HG02642 (cell line): ENCODE data around the gene SLC38A10.
"Not testable (repeated sequence)": the region's sequence is repeated elsewhere in the genome, so short reads cannot be mapped to it uniquely, and the experiment has no call there.

Experiments used
- ATAC-seq: cut with Tn5 transposase; IDR thresholded peaks from one replicate; pipeline ENCODE4 v1.9.1; 2021; ENCODE audit warnings: mild to moderate bottlenecking; ENCODE audit not compliant: unreplicated experiment, poor library complexity

Gene SLC38A10

DNA sequence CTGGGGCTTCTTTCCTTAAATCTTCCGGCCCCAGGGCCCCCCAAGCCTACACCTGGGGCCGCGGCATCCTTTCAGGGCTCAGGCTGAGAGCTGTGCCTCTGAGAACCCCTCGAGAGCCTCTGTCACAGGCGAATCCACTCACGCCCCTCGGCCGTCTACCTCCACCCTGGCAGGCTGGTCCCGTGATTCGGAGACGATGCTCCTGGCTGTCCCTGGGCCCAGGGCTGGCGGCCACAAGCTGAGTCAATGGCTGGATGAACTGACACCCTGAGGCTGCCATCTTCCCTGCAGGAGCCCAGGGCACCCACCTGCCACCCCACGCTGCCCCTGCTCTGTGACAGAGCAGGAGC, 60.6 kb downstream of the SLC38A10 start:
- no peak for ATAC-seq

GRCh38 chr17:81233811-81234505, 61.1 kb downstream of the SLC38A10 start:
- no peak for ATAC-seq

DNA sequence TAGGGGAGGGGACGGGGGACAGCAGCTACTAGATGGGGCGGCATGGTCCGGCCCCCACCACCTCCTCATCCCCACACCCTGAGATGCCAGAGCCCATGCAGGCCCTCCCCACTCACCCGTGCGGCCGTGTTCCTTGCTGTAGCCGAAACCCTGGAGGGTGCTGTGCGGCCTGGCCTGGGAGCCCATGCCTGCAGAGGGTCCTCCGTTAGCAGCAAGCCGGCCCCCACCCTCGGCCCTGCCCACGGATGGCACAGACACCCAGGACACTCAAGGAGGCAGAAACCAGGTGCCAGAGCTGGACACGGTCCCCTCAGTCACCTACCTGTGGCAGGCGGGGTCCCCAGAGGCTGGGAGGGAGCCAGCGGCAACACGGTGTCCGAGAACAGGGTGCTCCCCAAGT, 61.8 kb downstream of the SLC38A10 start:
- ATAC-seq = no peak

- no peak for ATAC-seq
Observed at GRCh38 chr17:81232616-81233241, 62.4 kb downstream of the SLC38A10 start.

DNA sequence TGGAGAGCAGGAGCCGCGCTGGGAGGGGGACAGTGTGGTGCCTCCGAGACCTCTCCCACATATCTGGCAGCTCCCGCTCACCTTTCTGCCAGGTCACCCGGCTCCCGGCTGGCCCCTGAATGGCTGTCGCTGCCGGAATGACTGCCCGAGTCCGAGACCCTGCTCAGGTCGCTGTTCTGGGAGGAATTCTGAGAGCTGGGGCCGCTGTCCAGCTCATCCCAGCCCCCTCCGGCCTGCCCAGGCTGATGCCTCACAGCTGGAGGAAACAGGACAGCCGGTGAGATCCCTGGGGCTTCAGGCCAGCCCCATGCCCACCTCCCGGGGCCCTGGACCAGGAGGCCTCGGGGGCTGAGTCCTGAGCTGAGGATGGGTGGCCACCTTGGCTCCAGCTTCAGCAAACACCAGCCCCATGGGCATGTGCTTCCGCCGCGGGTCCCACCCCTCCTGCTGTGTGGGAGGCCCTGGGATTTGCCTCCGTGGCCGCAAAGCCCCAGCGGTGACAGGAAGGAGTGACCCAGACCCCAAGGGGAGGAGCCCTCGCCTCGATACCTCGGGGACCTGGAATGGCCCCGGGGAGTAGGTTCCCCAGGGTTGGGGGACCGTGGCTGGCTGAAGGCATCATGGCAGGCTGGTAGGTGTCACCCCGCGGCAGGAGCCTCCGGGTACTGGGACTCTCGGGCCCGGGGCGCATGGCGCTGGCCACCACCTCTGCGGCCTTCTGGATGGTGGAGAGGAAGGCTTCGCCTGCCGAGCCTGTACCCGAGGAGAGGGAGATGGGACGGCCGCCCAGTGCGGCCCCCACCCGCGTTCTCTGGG, 63.1 kb downstream of the SLC38A10 start:
- ATAC-seq = no peak

DNA sequence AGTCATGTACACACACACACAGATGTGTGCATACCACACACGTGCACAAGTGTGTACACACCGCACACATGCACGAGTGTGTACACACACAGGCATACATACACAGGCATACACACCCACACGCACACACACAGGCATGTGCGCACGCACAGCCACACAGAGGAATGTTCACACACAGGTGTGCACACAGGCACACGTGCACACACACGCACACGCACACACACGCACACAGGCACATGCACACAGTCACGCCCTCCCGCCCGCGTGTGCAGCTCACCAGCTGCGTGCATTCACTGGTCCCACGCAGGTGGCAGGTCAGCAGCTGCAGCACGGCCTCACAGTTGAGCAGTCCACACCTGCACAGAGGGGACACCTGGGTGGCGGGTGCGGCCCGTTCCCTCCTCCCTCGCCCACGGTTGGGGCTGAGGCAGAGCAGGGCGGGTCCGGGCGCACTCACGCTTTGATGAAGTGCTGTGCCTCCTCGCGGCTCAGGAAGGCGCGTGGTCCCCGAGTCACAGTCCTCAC, 63.9 kb downstream of the SLC38A10 start:
- ATAC-seq = no peak

DNA sequence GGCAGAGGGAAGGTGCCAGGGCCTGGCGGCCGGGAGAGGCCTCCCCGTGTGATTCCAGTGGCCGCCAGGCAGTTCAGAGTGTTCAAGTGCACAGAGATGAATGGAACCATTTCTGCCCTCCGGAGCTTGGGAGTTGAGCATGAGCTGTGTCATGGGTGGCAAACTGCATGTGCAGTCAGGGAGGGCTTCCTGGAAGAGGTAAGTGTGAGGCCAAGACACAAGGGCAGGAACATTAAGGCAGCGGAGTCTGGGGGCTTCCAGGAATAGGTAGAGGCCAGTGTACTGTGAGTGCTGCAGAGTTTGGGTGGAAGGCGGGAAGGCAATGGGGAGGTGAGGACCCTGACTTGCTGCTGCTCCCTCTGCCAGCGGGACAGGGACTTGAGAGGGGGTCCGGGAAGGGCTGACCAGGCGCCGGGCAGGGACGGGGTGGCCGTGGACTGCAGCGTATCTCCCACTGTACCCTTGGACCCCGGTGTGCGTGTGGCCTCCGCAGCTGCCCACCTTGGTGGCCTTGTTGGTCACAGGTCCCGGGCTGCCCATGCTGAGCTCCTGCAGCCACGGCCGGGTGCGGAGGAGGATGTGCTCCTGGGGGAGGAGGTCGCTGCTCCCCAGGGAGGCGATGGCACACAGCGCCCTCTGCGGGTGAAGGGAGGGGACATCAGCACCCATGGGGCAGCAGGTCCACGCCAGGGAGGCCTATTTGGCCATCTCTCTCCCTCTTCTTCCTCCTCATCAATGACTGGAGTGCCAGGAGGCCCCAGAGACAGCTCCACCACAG, 64.9 kb downstream of the SLC38A10 start:
- no peak for ATAC-seq

GRCh38 chr17:81229666-81229920, 65.5 kb downstream of the SLC38A10 start:
- ATAC-seq = no peak

- ATAC-seq = no peak
Observed at GRCh38 chr17:81228834-81229665, 66.1 kb downstream of the SLC38A10 start.

DNA sequence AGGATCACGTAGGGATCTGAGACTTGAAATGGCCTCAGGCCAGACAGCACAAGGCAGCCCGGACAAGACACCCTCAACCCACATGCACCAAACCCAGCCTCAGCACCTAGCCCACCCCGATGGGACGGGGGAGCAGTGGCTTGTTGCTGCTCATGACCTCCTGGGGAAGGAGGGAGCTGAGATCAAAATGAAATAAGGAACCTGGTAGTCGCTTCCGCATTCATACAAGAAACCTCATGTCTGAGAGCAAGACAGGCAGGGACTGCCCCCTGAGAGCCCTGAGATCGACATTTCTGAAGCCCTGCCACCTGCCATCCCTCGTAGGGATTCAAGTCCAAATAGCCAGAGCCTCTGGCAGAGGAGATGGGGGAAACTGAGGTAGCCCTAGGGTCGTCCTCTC, 66.7 kb downstream of the SLC38A10 start:
- no peak for ATAC-seq

GRCh38 chr17:81227630-81228029, 67.5 kb downstream of the SLC38A10 start:
- ATAC-seq = not testable (repeated sequence)

DNA sequence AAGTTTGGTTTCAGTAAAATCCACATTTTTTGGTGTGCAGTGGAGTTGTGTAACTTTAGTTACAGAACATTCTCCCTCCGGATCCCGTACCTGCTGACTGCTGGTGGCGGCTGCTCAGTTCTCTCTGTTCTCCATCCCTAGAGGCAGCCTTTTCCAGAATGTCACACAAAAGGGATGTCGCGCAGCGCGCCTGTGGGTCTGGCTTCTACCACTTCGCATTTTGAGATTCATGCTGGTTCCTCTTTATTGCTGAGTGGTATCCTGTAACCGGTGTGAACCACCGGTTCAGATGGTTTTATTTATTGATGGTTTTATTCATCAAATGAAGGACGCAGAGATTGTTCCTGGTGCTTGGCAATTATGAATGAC, 71.4 kb downstream of the SLC38A10 start:
- ATAC-seq = no peak

GRCh38 chr17:81222906-81223761, 72.0 kb downstream of the SLC38A10 start, which contains the start of gene CEP131:
Gene CEP131 (minus strand): TSS chr17:81222965. CDS start chr17:81220056, 2,909 bp downstream.
- peak; percentile 93 for ATAC-seq

- ATAC-seq = peak; percentile 12
Observed at GRCh38 chr17:81222620-81222905, 72.5 kb downstream of the SLC38A10 start.

GRCh38 chr17:81221842-81222619, 73.1 kb downstream of the SLC38A10 start:
- ATAC-seq = no peak

DNA sequence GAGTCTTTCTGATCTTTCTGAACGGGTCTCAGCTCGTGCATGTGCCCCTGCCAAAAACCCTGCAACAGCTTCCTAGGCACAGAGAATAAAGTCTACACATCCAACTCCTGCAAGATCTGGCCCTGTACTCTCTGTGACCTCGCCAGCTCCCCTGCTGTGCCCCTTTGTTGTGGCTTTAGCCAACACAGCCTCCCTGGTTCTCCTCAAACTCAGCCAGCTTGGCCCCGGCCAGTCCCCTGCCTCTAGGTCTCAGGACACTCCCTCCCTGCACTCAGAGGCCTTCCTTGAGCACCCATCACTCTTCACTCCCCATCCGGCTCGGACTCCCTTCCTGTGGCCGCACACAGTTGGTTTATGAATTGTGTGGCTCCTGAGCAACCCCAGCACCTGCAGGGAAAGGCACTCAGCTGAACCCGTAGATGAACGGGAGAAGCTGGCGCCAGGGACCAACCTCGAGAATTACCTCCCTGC, 73.7 kb downstream of the SLC38A10 start:
- ATAC-seq = no peak

DNA sequence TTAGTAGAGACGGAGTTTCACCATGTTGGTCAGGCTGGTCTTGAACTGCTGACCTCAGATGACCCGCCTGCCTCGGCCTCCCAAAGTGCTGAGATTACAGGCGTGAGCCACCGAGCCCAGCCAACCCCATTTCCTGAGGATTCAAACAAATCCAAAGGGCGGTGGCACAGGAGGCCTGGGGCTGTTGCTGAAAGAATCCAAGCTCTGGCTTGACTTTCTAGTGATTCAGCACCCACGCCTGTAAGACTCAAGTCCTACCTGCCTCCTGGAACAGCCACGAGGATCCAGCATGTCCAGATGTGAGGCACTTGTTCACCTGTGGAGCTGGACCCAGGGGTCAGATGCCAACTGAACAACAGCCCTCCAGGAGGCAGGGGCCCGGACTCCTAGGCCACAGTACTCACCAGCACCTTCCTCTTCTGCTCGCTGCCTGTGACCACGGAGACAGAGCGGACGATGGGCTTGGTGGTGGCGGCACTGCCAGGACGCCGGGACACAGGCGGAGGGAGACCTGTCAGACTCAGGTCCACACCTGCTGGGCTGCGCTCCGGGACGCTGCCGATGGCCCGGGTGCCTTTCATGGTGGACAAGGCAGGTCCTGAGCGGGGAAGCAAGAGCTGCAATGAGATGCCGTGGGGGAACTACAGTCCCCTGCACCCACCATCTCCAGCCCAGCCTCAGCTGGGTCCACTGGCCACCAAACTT, 75.5 kb downstream of the SLC38A10 start:
- ATAC-seq = no peak

- no peak for ATAC-seq
Observed at GRCh38 chr17:81218991-81219390, 76.1 kb downstream of the SLC38A10 start.
